NCI-H748 treated with DMSO at 0.1 percent for 48 hours (cell line): ENCODE measurements around the gene FIS1.
A peak's percentile ranks its signal among the peaks of the same experiment; 100 is the strongest.

Source experiments
- DNase-seq: peaks from one replicate; lab custom pipeline; 2025; lab: John Stamatoyannopoulos, UW

Gene FIS1

DNA sequence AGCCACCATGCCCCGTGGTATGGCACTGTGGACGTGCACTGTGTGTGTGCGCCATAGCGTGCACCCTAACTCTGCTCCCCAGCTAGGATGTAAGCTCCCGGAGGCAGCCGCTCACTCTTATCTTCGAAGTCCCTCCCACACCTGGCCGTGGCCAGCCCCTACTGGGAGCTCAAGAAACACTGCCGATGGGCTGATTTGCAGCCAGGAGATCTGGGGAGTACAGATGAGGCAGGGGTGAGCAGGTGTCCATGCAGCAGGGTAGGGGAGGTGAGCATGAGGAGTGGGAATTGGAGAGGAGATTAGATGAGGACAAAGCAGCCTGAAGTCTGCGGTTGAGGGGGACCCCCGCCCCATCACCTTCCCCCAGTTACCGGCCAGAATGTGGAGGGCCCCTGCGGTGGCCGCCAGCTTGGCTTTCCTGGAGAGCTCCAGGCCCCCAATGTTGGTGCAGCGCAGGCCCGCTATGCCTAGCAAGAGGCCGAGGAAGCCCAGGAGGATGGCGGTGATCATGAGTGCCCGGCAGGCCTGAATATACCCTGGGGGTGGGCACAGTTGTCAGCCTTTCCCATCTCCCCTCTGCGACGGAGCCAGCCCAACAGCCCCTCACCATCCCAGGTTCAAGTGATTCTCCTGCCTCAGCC lies 10.9 kb downstream of the FIS1 start:
- DNase-seq: no peak

DNA sequence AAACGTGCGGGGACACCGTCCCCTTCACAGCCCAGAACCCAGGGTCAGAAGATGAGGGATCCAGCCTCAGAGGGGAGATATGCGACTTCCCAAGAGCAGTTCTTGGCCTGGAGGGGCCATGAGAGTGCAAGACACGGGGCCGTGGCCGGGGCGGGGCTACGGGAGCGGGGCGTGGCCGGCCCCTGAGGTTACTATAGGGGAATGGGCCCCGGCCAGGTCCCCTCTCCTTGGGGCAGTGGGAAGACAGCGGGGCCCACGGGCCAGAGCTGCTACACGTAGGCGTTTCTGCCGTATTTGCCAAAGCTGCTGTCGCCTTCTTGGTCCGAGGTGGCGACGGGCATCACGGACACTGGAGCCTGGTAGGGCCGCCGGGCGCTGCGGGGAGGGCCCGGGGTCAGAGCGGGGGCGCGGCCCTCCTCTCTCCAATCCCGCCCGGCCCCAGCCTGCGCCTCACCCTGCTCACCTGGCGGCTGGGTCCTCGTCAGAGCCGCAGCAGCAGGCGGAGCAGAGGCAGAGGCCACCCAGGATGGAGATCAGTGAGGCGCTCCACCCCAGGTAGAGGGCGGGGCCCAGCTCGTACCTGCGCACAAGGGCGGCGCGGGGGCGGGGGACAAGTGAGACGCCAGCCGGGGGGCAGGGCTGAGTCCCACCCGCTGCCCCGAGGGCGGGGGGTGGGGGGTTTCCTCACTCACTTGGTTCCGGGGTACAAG lies 12.6 kb downstream of the FIS1 start:
- DNase-seq: peak; percentile 42

DNA sequence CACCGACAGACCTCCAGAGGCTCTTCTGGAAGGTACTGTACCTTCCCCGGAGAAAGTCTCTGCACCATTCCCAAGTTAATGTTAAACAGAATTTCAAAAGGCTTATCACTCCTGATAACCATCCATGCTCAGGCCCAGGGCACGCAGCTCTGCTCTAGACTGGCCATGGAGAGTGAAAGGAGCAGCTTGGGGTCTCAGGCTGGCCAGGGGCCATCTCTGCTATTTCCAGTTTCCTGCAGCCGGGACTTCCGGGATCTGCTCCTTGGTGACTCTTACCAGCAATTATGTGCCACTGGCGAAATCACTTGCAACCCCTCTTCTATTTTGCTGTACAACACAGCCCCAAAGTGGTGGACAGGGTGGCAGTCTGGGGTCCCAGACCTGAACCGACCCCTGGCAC lies 13.2 kb downstream of the FIS1 start:
- DNase-seq: no peak

DNA sequence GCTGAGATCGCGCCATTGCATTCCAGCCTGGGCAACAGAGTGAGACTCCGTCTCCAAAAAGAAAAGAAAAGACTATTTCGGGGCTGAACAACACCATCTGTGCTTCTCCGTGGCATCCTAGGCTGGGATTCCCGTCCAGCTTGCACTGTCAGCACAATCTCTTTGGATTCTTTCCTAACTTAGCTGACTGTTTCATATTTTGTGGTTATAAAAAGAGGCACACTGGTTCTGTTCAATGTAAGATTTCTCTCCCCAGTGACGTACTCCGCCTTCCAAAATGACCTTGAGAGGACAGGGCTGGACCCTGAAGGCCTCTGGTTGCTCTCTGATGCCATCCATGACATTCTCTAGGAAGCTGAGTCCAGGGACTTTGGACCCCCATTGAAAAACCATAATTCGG lies 18.2 kb downstream of the FIS1 start:
- no peak for DNase-seq

DNA sequence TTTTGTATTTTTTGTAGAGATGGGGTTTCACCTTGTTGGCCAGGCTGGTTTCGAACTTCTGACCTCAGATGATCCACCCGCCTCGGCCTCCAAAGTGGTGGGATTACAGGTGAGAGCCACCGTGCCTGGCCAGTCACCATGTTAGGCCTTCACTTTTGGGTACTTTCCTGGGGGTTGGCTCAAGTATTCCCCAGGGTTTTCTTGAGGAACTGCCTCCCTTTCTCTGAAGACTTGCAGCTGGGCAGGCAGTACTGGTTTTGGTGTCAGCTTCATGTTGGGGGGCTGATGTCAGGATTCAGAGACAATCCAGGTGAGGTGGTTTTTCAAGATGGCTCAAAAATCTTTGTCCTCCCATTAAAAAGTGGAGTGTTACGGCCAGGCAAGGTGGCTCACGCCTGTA lies 19.2 kb downstream of the FIS1 start:
- DNase-seq: no peak

DNA sequence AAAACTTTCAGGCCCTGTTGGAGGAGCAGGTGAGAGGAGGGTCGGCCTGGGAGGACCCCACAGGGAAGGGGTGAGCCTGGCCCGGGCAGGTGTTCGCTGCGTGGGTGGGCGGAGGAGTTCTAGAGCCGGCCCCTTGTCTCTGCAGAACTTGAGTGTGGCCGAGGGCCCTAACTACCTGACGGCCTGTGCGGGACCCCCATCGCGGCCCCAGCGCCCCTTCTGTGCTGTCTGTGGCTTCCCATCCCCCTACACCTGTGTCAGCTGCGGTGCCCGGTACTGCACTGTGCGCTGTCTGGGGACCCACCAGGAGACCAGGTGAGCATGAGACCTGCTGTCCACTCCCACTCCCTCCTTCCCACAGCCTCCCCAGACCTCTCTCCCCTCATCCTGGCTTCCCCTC lies 21.4 kb downstream of the FIS1 start:
- DNase-seq: no peak

DNA sequence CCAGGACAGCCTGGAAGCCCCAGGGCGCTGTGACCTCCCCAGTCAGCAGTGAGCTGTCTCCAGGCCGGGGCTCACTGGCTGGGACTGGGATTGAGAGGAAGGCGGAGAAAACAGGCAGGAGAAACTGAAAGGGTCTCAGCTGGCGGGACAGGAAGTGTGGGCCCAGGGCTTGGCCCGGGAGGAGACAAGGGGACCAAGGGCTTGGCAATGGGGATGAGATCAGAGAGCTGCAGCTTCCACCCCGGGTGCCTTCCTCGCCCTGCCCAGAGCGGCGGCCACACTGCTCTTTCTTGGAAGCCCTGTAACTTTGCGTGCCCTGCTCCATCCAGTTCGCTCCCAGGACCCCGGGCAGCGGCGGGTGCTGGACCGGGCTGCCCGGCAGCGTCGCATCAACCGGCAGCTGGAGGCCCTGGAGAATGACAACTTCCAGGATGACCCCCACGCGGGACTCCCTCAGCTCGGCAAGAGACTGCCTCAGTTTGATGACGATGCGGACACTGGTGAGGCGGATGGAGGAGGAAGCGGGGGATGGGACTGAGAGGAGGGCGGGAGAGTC lies 22.5 kb downstream of the FIS1 start:
- DNase-seq: no peak

DNA sequence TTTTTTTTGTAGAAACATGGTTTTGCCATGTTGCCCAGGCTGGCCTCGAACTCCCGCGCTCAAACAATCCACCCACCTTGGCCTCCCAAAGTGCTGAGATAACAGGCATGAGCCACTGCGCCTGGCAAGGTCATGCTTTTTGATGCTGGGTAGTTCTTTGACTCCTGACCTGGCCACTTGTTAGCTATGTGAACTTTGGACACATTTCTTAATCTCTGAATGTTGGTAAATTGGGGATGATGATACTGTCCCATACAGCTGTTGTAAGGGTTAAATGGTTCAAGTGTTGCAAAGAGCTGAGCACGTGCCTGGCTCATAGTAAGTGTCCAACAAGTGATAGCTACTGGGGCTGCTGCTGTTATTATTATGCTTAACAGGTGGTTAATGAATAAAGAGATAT lies 24.6 kb downstream of the FIS1 start:
- no peak for DNase-seq

DNA sequence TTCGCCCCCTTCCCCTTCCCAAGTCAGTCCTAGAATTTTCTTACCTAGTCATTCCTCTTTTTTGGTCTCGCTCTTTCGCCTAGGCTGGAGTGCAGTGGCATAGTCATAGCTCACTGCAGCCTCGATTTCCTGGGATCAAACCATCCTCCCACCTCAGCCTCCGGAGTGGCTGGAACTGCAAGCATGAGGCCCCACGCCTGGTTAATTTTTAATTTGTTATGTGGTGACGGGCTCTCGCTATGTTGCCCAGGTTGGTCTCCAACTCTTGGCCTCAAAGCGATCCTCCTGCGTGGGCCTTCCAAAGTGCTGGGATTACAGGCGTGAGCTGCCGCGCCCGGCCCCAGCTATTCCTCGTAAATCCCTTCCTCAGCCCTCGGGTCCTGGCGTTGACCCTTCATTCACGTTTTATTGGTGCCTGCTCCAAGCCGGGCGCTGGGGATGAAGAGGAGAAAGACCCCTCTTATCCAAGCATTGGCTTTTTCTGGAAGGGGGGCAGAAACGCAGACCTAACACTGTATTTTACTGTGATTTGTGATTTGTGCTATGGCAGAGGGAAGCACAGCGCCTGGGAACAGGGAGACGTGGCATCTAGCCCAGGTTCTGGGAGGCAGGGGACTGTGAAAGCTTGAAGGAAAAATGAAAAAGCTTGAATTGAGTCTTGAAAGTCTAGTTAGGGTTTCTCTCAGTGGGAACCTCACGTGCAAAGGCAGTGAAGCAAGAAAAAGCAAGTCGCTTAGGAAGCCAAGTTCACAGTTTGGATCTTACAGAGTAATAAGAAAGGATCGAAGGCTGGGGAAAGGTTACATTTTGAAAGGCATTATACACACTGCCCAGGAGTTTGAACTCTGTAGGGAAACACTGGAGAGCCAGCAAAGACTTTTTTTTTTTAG lies 26.4 kb downstream of the FIS1 start:
- no peak for DNase-seq

DNA sequence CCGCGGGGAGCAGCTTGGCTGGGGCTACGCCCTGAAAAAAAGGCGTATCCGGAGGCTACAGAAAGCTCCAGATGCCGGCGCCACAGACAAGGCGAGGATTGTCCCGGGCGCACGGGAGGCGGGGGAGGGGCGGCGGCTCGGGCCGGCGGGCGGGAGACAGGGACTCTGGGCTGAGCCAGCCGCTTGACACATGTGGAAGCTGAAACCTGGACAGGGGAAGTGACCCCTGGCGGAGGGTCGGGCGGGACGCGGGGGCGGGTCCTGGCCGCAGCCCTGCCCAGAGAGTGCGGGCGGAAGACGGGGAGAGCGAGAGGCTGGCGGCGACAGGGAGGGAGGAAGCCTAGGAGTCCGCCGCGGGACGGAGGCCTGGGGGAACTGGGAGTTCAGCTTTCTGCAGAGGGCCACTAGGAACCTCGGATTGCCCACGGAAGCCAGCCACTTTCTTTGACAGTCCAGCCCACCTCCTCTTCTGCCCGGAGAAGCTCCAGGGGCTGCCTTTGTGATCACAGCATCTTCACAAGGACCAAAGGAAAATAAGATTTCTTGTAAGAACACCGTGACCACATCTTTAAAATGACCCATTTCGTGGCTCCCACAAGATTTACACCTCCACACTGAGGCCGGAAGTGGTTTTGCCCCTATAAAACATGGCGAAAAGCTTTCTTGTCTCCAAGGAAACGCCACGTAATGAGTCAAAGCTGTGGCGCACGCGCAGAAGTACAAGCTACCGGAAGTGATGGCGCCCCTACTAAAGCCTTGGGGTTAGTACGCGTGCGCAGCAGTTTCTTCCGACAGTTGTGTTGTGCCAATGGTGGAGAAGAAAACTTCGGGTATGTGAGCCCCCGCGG lies 27.3 kb downstream of the FIS1 start, which contains the start of the genes PLOD3 and ZNHIT1:
Gene PLOD3 (minus strand): TSS at position 194 of the 848 bp plus-strand sequence. CDS start 307 bp downstream, outside the sequence.
Gene ZNHIT1 (plus strand): TSS at position 778 of the 848 bp plus-strand sequence. CDS start 31 bp downstream, at position 809.
- peak; percentile 97 for DNase-seq

DNA sequence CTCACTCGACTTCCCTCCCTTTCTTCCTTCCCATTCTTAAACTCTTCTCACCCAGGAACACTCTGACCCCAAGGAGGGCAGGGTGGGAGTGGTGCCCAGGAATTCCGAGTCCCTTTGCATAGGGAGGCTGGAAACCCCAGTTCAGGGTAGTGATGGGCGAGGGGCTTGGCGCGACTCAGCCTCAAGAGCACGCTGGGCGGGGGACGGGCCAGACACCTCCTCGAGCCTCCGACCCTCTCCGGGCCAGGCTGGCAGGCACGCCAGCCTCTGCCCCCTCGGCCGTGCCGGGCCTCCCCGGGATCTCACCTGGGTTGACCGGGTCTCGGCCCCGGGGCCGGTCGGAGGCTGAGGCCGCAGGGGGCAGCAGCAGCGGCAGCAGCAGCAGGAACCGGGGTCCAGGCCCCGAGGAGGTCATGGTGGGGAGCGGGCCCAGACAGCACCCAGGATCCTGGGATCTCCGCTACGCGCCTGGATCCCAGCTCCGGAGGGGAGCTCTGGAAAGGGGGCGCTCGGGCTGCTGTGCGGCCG lies 28.0 kb downstream of the FIS1 start:
- no peak for DNase-seq

DNA sequence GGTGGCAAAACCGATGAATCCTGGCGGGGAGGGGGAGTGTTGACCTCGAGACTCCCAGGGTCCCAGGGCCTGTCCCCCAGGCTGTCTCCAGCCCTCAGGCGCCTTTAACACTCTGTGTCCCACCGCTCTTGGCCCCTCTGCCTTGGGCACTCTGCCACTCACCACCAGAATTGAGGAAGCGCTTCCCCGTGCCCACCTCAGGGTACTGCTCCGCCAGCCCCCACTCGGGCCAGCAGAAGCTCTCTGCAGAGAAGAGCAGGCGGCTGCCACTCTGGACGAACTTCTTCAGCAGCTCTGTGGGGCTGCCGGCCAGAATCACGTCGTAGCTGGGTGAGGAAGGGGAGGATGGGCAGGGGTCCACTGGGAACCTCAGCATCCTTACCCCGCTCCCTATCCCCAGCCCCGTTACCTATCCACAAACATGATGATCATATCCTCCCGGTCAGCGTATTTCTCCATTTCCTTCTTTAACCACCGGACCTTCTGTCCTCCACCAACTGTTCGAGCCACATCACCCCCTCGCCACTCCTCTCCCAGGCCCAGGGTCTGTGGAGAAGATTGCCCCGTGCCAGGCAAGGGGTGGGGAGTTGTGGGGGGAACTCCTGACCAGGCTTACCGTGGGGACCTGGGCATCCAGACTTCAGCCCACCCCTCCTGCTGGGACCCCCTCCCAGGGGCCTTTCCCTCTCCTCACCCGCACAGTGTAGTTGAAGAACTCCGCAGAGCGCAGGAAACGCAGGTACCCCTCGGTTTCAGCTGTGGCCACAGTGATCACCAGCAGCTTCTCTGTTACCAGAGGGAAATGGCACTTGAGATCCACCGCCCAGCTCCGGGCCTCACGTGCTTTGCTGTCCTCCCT lies 28.7 kb downstream of the FIS1 start:
- no peak for DNase-seq

DNA sequence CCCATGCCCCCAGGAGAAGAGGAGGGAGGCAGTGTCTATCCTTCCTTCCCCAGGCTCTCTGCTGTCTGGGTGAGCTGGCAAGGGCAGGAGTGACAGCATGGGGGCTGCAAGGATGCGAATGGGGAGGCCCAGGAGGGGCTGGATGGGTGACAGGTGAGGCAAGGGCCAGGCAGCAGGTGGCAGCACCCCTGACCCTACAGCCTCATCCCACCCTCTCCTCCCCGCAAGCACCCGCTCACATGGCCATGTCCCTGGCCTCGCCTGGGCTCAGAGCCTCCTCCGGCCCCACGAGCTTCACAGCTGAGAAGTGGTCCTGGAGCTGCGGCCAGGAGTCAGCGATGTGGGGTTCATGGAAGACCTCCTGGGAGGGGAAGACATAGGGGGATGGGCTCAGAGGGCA lies 32.9 kb downstream of the FIS1 start:
- DNase-seq: no peak

DNA sequence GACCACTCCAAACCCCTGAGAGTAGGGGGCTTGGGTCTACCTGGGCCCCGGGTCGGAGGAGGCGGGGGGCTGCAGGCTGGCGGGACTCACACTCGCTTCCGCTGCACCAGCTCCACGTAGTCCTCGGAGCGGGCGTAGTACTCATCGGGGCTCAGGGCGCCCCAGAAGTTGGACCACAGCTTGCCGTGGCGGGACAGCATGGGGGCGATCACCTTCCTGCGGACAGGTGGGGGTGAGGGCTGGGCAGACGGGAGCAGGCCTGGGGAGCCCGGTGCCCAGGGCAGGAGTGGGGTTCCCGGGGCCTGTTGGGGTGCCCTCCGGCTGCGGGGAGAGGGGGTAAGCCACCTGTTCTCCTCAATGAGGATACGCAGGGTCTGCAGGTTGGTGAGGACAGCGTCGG lies 33.4 kb downstream of the FIS1 start:
- no peak for DNase-seq

DNA sequence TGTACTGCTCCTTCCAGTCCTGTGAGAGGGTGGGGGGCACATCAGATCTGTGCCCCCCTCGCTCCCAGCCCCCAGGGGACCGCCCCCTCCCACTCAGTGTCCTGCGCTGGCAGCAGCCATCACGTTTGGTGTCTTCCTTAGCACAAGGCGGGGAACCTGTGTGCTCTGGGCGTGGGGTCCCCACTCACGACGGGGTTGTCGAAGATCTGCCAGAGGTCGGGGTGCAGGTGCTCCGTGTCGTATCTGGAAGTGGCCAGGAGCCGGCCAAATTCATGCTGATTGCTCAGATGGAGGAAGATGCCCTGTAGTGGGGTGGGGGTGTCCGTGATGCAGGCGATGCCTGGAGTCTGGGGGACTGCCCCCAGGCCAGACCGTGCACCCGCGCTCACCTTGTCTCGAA lies 34.7 kb downstream of the FIS1 start:
- DNase-seq: no peak

DNA sequence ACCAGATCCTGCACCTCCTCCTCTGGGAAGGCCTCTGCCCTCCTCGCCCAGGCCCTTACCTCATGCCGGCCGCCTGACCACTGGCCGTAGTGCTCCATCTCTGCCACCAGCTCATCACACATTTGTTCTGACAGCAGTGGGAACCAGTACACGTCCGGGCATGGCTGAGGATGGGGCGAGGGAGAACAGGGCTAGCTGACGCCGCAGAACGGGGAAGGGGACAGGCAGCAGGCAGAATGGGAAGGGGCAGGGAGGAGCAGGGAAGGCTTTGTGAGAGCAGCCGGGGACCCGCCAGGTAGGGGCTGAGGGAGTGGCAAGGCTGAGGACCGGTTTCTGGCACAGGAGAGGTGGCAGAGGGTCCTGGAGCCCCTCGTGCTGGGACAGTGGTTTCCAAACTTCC lies 36.1 kb downstream of the FIS1 start:
- no peak for DNase-seq

DNA sequence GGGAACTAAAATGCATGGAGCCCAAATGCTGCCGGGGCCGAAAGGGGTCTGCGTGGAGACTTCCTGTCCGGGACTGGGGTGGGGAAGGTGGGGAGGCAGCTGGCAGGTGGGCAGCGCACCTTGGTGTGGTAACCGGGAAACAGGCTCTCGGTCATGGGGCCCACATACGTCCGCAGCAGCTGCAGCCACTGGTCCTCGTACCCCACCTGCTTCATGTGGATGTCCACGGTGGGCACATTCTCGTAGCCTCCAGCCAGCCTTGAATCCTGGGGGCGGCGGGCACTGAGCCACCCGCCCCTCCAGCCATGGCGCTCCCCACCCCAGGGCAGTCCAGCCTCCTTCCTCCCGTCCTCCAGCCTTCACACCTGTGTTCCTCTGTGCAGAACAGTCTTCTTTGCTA lies 37.4 kb downstream of the FIS1 start:
- DNase-seq: no peak

DNA sequence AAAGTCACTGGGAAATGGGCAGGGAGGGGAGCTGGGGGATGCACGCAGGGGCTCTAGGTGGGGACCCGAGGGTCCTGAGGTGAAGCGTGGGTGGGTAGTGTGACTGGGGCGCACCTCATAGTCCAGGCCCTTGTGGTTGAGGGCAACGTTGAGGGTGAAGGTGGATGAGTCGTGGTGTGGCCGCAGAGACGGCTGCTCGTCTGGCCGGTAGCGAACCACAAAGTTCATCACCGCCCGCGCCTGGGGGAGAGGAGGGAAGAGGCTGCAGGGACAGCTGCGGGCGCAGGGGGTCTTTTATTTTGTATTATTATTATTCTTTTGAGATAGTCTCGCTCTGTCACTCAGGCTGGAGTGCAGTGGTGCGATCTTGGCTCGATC lies 38.2 kb downstream of the FIS1 start:
- no peak for DNase-seq

DNA sequence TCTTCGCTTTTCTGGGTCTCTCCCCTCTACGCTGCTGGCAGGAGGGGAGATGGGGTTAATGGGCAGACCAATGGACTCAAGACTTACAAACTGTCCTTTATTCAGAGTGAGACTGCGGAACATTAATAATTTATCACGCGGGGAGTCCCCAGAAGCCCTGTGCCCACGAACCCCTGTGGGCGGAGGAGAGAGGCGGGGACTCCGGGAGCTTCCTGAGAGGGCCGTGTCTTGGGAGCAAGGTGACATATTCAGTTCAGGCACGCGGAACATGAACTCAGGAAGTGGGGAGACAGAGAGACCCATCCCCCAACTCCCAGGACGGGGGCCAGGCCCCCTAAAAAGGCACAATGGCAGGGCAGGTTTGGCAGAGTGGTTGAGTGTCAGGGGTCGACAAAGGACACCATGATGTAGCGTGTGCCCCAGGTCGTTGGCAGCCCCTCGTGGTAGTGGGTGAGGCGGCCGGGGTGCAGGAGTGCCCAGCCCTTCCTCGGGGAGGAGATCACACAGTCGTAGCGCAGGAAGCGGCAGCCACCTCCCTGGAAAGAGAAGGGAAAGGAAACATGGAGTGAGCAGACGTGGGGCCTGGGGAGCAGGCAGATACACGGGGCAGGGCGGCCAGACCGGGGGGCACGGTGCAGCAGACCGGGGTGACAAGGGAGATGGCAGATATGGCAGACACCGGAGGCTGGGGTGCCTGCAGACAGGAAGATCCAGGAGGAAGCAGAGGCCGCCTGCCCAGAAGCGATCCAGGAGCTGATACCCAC lies 38.8 kb downstream of the FIS1 start:
- no peak for DNase-seq
